Medulla oblongata (tissue), 1 donor: ENCODE measurements around the gene CCDC171.
"Not testable (repeated sequence)": the region's sequence is repeated elsewhere in the genome, so short reads cannot be mapped to it uniquely, and the experiment has no call there.

Source experiments
- DNase-seq: peaks from one replicate; pipeline ENCODE4 v3.0.0-alpha.2; 2015; ENCODE audit errors: extremely low spot score

The CCDC171 gene

DNA sequence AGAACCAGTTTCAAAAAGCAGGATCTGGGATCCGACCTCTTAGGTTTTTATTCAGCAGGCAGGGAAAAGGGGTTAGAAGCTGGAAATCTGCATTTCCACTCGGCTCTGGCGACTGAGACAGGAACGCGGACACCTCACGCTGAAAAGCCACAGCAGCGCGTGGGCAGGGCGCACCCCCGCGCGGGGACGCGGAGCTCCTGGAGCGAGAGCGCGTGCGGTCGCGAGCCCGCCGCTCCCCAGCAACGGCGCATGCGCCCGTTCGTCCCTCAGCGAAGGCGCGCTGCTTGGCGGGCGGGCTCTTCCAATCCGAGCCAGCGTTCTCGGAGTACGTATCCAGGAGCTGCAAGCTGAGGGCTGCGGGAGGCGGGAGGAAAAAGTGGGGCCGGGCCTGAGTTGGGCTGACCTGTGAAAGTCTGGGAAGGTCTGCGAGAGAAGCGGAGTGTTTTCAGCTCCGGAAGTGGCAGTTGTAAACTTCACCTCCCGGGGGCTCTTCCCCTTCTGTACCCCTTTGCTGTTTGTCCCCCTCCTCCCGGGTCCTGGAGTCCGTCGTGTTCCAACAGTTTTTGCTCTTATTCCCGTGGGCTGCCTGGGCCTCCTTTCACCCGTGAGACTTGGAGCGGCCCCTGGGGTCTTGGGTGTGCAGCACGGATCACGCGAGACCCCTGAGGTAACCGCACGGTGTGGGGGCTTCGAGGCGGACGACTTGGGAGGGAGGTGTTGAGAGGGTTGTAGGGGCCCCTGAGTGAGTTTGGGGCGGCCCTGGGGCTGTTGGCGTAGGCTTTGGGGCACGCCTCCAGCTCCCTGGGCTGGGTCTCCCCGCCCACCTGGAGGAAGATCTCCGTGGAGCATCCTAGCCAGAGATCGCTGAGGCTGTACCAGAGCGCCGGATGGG is at the start of gene CCDC171:
Gene CCDC171 (plus strand): TSS at position 408 of the 892 bp plus-strand sequence. CDS start 11,046 bp downstream, outside the sequence.
- peak; percentile 97 for DNase-seq

DNA sequence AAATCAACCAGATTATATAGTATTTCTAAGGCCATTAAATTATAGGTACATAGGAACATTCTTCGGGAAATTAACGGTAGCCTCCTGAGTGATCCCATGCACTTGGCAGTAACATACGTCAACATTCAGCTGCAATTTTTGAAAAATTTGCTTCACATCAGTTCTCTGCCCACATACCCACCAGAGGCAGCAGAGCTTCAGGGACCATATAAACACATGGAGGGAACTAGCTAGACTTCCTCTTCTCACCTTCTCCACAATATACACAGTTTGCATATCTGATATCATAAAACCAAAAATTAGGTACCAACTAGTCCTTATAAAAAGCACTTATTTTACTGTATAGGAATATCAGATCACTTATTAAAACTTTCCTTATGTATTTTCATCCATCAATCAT is 46.9 kb upstream of the CCDC171 start:
- no peak for DNase-seq

DNA sequence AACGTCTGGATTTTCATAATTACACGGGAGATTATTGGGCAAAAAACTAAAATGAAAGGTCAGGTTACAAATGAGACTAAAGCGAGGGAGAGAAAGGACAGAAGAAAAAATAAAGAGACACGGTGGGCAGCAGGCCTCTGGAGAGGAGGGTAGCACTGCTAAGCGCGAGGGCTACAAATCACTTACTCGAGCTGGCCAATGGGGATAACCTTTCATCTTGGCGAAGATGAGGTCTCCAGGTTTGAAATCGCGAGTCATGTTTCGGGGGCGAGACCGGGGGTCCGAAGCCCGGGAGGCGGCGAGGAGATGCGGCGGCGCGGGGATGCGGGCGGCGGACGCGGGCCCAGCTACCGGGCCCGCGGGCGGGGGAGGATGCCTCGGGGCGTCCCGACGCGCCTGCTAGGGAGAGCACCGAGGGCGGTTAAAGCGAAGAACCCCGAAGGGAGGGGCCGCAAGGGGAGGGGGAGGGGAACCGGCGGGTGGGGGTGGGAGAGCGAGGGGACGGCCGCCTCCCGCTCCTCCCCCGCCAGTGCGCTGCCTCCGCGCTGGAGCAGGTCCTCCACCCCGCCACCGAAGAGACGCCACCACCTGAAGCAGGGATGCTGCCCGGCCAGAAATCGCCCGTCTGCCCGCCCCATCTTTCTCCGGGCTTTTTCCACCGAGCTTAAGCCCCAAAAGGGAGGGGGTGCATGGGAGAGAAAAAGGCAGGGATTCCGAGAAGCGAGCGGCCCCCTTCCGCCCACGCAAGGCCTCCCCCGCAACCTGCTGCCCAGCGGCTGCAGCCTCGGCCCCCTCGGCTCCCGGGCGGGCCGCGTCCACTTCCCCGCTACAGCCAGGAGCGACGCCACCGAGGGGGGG is 42.7 kb upstream of the CCDC171 start:
- peak; percentile 39 for DNase-seq

- peak; percentile 76 for DNase-seq
These were observed 41.9 kb upstream of the CCDC171 start, which contains the start of gene PSIP1 for GRCh38 chr9:15510789-15511575. Gene PSIP1 (minus strand): TSS chr9:15510970. CDS start chr9:15510188, 782 bp downstream.

- no peak for DNase-seq
These were observed 40.6 kb upstream of the CCDC171 start for GRCh38 chr9:15512204-15512603.

DNA sequence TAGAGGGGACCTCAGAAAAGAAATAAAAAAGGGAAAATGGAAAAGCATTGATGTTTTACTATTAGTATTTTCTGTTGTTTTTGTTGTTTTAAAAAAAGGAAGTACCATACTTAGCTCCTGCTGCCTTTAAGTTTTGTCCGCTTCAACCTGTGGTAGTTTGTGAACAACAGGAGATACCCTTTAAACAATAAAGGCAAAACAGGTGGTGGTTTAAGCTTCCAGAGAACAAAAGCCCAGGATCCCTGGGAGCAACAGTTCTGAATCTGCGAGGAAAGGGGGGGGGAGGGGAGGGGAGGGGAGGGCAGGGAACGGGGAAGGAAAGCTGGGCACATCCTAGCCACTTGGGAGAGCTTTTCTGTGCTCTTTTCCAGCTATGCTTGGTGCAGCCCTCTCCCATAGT is 40.0 kb upstream of the CCDC171 start:
- no peak for DNase-seq

DNA sequence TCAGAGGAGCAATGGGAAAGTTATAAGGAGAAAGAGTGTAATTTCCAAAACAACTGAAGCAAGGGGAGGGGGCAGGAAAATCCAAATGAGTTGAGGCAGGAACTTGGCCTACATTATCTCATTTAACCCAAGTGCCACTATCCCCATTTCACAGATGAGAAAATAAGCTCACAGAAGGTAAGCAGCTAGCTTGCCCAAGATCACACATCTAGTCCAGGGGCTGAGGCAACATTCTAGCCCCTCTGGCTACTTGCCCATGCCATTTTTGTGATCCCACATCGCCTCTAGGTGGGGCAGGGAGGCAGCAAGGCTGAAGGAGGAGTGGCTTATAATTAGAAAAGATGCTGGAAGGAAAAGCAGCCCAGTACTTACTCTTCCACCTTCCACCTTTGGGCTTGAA is 39.5 kb upstream of the CCDC171 start:
- no peak for DNase-seq

GRCh38 chr9:15519831-15520230 is 33.0 kb upstream of the CCDC171 start:
- DNase-seq: no peak

- DNase-seq: no peak
These were observed 31.6 kb upstream of the CCDC171 start for GRCh38 chr9:15521254-15521653.

DNA sequence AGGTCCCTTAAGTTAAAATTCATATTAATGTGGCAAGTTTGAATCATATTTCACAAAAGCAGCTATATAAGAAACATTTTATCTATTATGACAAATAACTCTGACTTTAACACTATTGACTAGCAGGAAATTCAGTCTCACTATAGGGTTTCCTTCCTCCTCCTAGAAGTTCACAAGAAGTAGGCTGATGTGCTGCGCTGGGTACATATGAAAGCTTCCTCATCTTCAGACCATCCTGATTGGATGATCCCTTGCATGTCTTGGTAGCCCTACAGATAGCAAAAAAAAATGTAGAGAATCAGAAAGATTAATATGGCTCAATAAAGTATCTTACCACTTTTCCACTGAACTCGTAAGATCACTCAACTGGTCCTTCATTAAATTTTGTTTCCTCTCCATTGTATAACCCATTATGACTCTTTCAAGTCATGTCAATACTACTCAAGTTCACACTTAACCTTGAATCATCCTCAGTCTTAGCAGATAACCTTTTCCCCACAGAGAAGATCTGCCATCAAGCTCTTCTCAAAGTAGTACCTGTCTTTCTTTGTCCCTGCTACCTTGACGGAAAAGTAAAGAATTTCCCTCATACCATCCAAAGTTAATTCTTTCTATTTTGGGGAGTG is 30.6 kb upstream of the CCDC171 start:
- DNase-seq: no peak

- no peak for DNase-seq
These were observed 27.9 kb upstream of the CCDC171 start for GRCh38 chr9:15524845-15525455.

DNA sequence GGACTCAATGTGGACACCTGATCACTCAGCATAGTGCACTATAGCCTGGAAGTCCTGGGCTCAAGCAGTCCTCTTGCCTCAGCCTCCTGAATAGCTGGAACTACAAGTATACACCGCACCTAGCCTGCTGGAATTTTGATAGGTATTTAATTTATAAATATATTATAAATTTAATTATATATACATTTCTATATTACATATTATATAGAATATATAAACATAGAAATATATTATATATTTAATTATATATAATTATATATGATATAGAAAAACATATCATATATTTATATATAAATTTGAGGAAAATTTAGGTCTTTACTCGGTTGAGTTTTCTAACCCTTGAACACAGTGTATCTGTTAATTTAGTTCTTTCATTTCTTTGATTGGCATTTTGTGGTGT is 26.9 kb upstream of the CCDC171 start:
- no peak for DNase-seq

- DNase-seq: not testable (repeated sequence)
These were observed 25.8 kb upstream of the CCDC171 start for GRCh38 chr9:15527035-15527434.

DNA sequence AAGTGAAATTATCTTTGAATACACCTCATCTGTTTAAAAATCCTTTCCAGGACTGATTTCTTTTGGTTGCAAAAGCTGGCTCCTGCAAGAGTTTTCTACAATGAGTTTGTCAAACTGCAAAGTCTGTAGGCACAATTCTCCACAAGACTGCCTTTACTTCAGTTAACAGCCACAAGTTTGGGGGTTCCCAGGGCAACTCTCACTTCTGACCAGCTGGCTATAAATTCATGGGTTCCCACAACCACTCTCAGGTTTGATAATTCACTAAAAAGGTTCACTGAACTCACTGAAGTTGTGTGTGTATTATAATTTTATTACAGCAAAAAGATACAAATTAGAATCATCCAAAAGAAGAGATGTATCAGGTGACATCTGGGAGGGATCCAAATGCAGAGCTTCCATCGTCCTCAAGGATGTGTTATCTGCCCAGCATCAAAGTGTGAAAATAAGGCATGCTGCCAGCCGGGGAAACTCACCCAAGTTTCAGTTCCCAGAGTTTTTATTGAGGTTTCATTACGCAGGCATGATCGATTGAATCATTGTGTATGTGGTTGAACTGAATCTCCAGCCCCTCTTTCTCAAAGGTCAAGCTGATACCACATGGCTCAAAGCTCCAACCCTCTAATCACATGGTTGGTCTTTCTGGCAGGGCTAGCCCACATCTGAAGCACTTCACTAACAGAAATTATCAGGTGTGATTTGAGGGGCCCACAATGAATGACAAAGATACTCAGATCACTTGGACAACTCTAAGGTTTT is 23.1 kb upstream of the CCDC171 start:
- no peak for DNase-seq

DNA sequence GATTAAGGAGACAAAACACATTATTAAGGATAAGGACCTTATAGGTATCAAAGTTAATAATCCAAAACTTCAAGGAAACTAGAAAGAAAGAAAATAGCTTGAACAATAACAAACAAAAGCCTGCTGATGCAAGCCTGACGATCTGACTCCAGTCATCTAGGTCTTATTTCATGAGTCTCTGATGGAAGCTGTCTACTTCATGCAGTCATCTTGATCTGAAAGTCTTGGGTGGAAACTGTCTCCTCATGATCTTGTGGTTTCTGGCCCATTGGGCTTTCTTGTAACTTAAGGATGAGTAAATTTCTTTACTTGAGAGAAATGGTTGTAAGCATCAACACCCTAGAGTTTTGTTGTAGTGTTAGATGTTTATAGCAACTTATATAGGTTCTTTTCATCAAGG is 21.5 kb upstream of the CCDC171 start:
- DNase-seq: no peak

DNA sequence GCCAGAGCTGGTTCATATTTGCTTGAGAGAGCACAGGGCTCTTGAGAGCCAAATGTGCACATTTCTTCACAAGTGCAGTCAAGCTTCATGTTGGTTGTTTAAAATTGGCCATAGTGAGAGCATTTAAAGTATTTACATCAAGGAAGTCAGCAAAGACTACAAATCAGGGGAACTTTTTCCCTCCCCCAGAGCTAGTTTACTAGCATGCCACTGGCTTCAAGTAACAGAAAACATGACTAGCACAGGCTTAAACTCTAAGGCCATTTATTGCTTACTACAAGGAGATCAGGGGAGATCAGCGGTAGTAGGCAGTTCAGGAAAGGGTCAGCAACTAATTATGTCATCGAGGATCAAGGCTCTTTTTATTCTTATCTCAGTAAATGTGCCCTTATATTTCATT is 11.0 kb upstream of the CCDC171 start:
- no peak for DNase-seq

GRCh38 chr9:15542624-15543023 is 10.2 kb upstream of the CCDC171 start:
- DNase-seq: no peak

DNA sequence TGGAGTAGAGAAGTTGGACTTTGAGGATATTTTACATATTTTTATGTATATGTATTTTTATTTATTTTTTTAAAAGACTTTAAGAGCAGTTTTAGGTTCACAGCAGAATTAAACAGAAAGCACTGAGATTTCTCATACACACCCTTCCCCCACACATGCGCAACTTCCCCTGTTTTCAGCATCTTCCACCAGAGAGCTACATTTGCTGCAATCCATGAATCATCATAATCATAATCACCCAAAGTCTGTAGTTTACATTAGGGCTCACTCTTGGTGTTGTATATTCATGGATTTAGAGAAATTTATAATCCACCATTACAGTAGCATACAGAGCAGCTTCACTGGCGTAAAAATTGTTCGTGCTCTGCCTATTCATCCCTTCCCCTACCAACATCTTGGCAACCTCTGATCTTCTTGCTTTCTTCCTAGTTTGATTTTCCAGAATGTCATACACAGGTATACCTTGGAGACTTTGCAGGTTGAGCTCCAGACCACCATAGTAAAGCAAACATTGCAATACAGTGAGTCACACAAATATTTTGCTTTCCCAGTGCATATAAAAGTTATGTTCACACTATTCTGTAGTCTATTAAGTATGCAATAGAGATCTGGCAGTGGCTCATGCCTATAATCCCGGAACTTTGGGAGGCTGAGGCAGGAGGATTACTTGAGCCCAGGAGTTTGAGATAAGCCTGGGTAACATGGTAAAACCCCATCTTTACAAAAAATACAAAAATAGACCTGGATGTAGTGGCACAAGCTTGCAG is 9.6 kb upstream of the CCDC171 start:
- DNase-seq: no peak

DNA sequence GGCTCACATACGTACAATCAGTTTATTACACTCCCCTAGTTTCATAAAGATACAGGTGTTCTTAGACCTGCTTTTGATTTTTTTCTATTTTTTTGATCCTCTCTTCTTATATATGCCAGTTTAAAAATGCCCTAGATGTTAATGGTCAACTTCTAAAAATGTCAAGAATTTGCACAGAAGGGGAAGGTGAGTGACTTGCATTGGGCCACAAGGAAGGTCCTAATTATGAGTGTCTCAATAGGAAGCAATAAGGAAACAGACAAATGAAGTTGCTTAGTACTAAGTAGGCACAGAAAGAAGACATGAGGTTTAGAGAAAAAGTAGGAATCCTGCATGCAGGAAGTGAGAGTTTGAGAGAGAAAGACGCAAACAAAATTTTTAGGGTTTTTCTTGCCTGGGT is 3.2 kb upstream of the CCDC171 start:
- no peak for DNase-seq
